GM13977 (cell line): ENCODE data around the gene CLDN34.

Source experiments
- DNase-seq: peaks from one replicate; pipeline ENCODE4 v3.0.0; 2012; ENCODE audit warnings: low spot score
- in situ Hi-C: fragments of 300-500 bp; cut with MboI; formaldehyde crosslinking; loops from one replicate; pipeline ENCODE4 v1.12.0; 2022; ENCODE audit warnings: low sequenced_read_pairs, low pct_unique_long_range_greater_than_20kb, mixed read lengths, inconsistent platforms; ENCODE audit not compliant: unreplicated experiment
- TF ChIP-seq, protein P1 (sequence below): IDR thresholded peaks from 2 replicates; pipeline ENCODE4 v1.5.1; 2012; ENCODE audit warnings: mild to moderate bottlenecking, control low read depth; ENCODE audit not compliant: insufficient read depth; ENCODE audit errors: extremely low read depth, missing control alignments

CLDN34 gene, protein sequence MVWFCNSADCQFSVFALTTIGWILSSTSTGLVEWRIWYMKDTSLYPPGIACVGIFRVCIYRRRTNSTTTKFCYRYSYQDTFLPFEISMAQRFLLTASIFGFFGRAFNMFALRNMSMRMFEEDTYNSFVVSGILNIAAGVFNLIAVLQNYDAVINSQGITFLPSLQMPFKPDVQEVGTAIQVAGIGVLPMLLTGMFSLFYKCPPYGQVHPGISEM

DNA sequence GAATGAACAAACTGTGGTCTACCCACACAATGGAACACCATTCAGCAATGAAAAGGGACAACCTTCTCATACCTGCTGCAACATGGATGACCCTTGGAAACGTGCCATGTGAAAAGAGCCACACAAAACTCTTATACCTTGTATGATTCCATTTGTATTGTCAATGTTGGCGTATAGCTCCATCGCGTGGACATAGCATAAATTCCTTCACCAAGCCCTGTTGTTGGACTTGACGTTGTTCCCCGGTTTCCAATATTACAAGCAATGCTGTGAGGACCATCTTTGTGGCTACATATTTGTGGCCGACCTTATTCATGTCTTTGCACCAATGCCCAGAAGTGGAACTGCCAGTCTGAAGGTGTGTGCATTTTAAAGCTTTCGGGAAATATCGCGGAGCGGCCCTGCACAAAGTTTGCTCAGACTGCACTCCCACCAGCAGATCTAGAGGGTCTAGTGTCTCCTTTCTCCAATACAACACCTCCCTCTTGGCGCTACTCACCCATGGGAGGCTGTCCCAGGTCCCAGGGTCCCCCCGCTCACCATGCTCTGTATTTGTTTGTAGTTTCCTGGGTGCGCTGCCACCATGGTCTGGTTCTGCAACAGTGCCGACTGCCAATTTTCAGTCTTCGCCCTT is at the start of gene CLDN34:
Gene CLDN34, plus strand, starts transcription at position 584 of the 634 bp plus-strand sequence. Its CDS starts 0 bp downstream, at position 584.
- in situ Hi-C loops = no loop called here
- no peak for DNase-seq
- TF ChIP-seq, protein P1, sequence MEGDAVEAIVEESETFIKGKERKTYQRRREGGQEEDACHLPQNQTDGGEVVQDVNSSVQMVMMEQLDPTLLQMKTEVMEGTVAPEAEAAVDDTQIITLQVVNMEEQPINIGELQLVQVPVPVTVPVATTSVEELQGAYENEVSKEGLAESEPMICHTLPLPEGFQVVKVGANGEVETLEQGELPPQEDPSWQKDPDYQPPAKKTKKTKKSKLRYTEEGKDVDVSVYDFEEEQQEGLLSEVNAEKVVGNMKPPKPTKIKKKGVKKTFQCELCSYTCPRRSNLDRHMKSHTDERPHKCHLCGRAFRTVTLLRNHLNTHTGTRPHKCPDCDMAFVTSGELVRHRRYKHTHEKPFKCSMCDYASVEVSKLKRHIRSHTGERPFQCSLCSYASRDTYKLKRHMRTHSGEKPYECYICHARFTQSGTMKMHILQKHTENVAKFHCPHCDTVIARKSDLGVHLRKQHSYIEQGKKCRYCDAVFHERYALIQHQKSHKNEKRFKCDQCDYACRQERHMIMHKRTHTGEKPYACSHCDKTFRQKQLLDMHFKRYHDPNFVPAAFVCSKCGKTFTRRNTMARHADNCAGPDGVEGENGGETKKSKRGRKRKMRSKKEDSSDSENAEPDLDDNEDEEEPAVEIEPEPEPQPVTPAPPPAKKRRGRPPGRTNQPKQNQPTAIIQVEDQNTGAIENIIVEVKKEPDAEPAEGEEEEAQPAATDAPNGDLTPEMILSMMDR = no peak

DNA sequence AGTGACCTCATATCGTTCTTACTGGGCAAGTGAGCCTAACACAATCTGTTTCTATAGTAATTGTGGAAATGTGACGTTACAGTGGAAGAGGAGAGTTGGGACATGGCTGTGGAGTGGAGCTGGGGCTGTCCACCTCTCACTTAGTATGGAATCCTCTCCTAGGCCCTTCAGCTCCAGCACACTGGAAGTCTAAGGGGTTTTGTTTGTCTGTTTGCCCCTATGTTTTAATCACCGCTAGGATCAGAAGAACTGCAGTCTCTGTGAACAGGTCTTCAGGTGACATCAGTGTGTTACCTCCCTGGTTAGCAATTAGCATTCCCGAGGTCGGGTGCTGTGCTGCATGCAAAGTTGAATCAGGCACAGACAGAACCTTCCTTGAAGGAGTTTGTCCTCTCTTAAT is 49.3 kb upstream of the CLDN34 start:
- TF ChIP-seq, protein P1 = no peak
- DNase-seq = no peak
- in situ Hi-C loops = no loop called here

DNA sequence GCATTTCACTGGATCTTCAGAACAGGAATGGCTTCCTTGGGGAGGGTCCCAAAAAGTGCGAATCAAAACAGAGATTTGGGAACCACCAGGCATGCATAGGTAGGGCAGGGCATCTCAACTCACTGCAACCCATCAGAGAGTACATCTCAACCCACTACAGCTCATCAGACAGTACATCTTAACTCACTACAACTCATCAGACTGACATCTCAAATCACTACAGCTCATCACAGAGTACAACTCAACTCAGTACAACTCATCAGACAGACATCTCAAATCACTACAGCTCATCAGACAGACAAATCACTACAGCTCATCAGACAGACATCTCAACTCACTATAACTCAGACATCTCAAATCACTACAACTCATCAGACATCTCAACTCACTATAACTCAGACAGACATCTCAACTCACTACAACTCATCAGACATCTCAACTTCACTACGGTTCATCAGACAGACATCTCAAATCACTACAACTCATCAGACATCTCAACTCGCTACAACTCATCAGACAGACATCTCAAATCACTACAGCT is 47.5 kb upstream of the CLDN34 start:
- in situ Hi-C loops = no loop called here
- TF ChIP-seq, protein P1 = no peak
- no peak for DNase-seq

DNA sequence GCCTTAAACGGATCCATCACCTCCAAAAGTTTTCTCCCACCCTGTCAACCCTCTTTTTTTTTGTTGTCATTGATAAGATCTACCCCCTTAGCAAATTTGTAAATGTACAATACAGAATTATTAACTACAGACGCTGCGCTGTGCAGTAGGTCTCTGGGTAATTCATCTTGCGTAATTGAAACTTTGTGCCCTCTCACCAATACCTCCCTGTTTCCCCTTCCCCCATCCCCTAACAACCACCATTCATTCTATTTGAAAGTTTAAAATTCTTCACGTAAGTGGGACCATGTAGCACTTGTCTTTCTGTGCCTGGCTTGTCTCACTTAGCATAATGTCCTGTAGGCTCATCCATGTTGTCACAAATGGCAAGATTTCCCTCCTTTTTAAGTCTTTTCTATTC is 45.8 kb upstream of the CLDN34 start:
- TF ChIP-seq, protein P1 = no peak
- DNase-seq = no peak
- in situ Hi-C loops = no loop called here

DNA sequence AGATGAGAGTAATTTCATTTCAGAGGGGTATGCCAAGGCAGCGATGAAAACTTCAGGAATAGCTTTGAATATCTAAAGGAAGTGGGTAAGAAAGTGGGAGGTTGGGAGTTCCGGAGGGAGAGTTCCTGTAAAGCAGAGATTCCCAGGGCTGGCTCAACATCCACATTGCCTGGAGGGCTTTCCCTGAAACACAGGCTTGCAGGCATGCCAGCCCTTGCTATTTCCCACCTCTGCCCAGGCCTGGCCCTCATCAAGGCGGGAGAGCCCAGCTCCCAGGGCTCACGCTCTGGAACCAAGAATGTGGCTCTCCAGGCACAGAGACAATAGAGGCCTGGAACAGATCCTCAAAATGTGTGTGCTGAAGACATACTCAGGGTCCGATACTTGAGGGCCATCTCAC is 43.8 kb upstream of the CLDN34 start:
- DNase-seq = no peak
- in situ Hi-C loops = no loop called here
- TF ChIP-seq, protein P1 = no peak

DNA sequence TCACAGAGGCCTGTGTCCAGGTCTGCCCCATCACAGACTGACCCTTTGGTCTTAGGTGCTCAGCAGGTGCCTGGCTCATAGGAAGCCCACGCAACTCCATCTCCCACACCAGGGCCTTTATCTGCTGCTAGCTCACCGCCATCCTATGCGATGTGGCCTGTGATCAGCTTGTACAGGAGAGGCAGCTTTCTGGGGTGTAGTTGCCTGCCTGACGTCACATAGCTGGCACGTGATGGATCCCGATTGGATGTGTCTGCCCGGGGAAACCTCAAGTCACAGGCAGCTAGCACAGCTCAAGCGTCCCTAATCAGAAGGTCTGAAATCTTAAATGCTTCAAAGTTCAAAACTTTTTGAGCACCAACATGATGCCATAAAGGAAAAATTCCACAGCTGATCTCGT is 41.2 kb upstream of the CLDN34 start:
- DNase-seq = no peak
- TF ChIP-seq, protein P1 = no peak
- in situ Hi-C loops = no loop called here
